Lung (tissue), 12 donors: ENCODE results near the gene THBD. TPM values are rescaled to one million over a fixed set of nuclear protein-coding genes. Genes with fewer than 3 reads are reported as not detected.

Source experiments
- ATAC-seq: fragments of 200-7000 bp; cut with Tn5 transposase; one replicate; pipeline ENCODE4 v1.9.1; 2020; ENCODE audit warnings: moderate number of reproducible peaks; ENCODE audit not compliant: insufficient read depth, low FRiP score
- DNase-seq, 3 donors: peaks; one replicate each; pipeline ENCODE4 v3.0.0-alpha.2; 2013 to 2017
- H3K27ac ChIP-seq, 2 donors: one replicate each; pipeline ENCODE4 v1.5.1; 2013; ENCODE audit warnings: mild to moderate bottlenecking in 2 of 2, moderate library complexity in 2 of 2, control low read depth in 1 of 2, inconsistent platforms in 1 of 2, low read depth in 1 of 2, low read length in 1 of 2
- H3K27me3 ChIP-seq, 3 donors: one replicate each; pipeline ENCODE4 v1.5.1; 2013; ENCODE audit warnings: low read length in 2 of 3; ENCODE audit not compliant: control insufficient read depth in 3 of 3, insufficient read depth in 3 of 3
- H3K36me3 ChIP-seq, 4 donors: one replicate each; pipeline ENCODE4 v1.5.1; 2013; ENCODE audit warnings: low read length in 4 of 4, mild to moderate bottlenecking in 1 of 4, moderate library complexity in 1 of 4; ENCODE audit not compliant: control insufficient read depth in 4 of 4, insufficient read depth in 4 of 4
- H3K4me1 ChIP-seq, 5 donors: one replicate each; pipeline ENCODE4 v1.5.1; 2013; ENCODE audit warnings: low read length in 5 of 5, mild to moderate bottlenecking in 2 of 5, moderate library complexity in 1 of 5; ENCODE audit not compliant: control insufficient read depth in 5 of 5, insufficient read depth in 5 of 5
- H3K4me3 ChIP-seq: one replicate; pipeline ENCODE4 v1.5.1; 2013; ENCODE audit warnings: mild to moderate bottlenecking, control low read depth, moderate library complexity
- H3K9ac ChIP-seq, 2 donors: one replicate each; pipeline ENCODE4 v1.5.1; 2013; ENCODE audit warnings: low read length in 2 of 2, control low read depth in 1 of 2; ENCODE audit not compliant: insufficient read depth in 1 of 2
- H3K9me3 ChIP-seq, 4 donors: one replicate each; pipeline ENCODE4 v1.5.1; 2013; ENCODE audit warnings: low read length in 3 of 4, mild to moderate bottlenecking in 1 of 4, moderate library complexity in 1 of 4; ENCODE audit not compliant: control insufficient read depth in 4 of 4, insufficient read depth in 3 of 4
- CTCF ChIP-seq: IDR thresholded peaks from 2 replicates; pipeline ENCODE4 v1.5.1; 2012; ENCODE audit warnings: mild to moderate bottlenecking; ENCODE audit errors: control extremely low read depth, extremely low read depth
- WGBS, 2 donors: extraction: QIAGEN DNeasy Blood & Tissue Kit; methylation state at CpG; one replicate each; pipeline ENCODE4 v1.1.7; 2013; 5-methylcytosine and 5-hydroxymethylcytosine counted together
- polyA plus RNA-seq, 2 donors: library from polyadenylated mRNA; stranded (reverse); fragments of 200-250 nt; gene quantifications; one replicate each; pipeline ENCODE4 v1.2.1, GENCODE V29; 2013
- total RNA-seq, 2 donors: library from RNA; depleted of rRNA in 1 of 2; stranded (reverse); fragments of >200 nt in 1 of 2; gene quantifications; one replicate each; pipeline ENCODE4 v1.2.1, GENCODE V29; 2014 to 2021
- donor health status: control.
- donor health status: control.
- donor health status: Bipolar disorder and iron deficiency.
- donor health status: healthy.
- donor health status: DM: yes; HTN: yes; CAD: no.

THBD gene
- total and polyA plus RNA-seq, 4 donors: 23.6 to 101 (median 61.4) TPM

- Histone ChIP-seq H3K4me3 (no peak overlapping the region), H3K27ac (no peak overlapping the region), H3K27me3 (no peaks in the 10 kb centered on the region), H3K9ac (no peak overlapping the region), H3K36me3 (no peaks in the 10 kb centered on the region), H3K9me3 (peaks cover 0 to 2% (median 1%) of the 10 kb centered on the region in 4 donors), H3K4me1 (peaks cover 0 to 2% (median 0%) of the 10 kb centered on the region in 5 donors)
- ATAC-seq (no peak), DNase-seq (no peak)
- no peak for TF ChIP-seq CTCF
- WGBS, 2 donors: 95 to 96% methylated on average over 2 of the region's 2 CpGs
Measured at GRCh38 chr20:22998476-22998875, 51.0 kb downstream of the THBD start.

GRCh38 chr20:22995923-22996322 is 53.5 kb downstream of the THBD start:
- peaks cover 0 to 2% (median 0%) of the 10 kb centered on the region in 4 donors for H3K9me3 ChIP-seq
- TF ChIP-seq CTCF: no peak
- H3K4me3 ChIP-seq: no peak overlapping the region
- 70 to 80% methylated on average over 1 of the region's 1 CpG for WGBS, 2 donors
- no peaks in the 10 kb centered on the region for H3K27me3 ChIP-seq
- no peaks in the 10 kb centered on the region for H3K36me3 ChIP-seq
- no peak for DNase-seq
- peaks cover 0 to 2% (median 0%) of the 10 kb centered on the region in 5 donors for H3K4me1 ChIP-seq
- no peak overlapping the region for H3K27ac ChIP-seq
- no peak overlapping the region for H3K9ac ChIP-seq
- ATAC-seq: no peak

Other genes with a start within 250 kb of the THBD start
- not detected for gene SSTR4, start 14.4 kb downstream of the THBD start, total RNA-seq
- gene SSTR4, start 14.4 kb downstream of the THBD start, polyA plus RNA-seq: under 1 TPM in 1 of 2 donors, not detected in 1; 0.06 TPM
- gene CD93, start 36.7 kb upstream of the THBD start, total RNA-seq: 100 to 1,000 TPM; 133 to 239 TPM
- gene CD93, start 36.7 kb upstream of the THBD start, polyA plus RNA-seq: 100 to 1,000 TPM in 1 of 2 donors, 10 to 100 TPM in 1; 17.9 to 119 TPM